ENCODE measurements around the gene WWOX.

The WWOX gene

DNA sequence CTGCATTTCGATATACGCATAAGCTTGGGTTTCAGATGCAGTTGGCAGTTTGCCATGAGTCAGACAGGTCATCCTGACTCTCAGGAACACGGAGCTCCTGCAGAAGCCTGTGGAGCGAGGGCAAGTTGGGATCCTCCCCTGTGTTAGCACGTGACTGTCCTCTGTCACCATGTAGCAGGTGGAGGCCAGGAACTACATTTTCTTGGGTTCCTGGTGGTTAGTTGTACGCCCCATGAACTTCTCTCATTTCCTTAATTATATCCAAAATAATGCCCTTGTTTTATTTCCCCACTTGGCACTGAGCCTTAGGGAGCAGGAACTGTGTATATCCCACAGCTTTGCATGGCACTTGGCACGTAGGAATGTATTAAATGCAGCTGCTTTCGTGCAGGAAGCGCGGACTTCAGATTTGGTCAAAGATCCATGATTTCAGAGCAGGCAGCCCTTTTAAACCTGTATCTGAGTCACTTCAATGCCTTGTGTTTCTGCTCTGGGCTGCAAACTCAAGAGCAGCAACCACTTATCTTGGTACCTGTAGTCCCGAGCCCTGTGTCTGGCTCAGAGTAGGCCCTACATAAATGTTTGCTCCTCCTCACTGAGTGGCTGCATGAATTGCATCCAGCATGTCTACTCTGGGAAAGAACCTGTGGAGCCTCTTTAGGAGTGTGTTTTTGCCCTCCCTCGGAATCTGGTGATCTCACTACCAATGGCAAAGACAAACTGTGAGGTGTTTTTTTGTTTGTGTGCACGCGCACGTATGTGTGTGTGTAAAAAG is 1072.7 kb downstream of the WWOX start:
- no peak for DNase-seq (ENCODE audit: low read depth in 2 of 2)

DNA sequence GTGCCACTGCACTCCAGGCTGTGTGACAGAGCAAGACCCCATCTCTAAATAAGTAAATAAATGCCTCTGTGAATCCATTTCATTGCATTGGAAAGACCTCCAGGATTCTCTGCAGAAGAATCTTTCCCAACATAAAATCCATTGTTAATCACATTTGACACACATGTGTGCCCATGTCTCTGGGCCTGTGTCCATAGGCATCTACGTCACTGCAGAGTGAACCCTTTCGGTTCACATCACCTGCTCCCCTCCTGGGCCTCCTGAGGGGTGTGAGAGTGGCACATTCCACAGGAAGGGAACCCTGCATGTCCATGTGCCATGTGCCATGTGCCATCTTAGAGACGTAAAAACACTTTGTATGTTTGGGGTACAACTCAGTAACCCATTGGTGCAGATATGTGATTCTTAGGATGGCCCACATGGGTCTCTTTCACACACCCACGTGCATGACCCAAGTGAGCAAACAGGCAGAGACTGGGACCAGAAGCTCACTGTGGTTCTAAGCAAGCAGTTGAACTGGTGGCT is 1073.6 kb downstream of the WWOX start:
- no peak for DNase-seq (ENCODE audit: low read depth in 2 of 2)

DNA sequence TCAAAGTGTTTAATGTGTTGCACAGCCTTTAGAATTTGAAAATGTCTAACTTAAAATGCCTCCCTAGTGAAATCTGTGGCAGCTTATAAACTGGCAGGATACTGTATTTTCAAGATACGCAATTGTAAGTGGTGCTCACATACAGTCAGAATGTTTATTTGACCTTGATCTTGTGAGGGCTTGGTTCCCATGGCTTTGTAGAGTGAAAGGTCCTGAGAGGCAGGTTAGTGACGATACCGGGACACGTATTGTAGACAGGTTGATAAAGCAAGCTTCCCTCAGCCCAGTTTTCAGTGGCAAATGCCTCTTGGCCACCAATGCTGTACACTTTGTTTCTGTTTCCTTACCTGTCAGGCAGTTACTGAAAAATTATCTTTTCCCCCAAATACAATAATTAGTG is 1074.5 kb downstream of the WWOX start:
- DNase-seq (ENCODE audit: low read depth in 2 of 2) = no peak

DNA sequence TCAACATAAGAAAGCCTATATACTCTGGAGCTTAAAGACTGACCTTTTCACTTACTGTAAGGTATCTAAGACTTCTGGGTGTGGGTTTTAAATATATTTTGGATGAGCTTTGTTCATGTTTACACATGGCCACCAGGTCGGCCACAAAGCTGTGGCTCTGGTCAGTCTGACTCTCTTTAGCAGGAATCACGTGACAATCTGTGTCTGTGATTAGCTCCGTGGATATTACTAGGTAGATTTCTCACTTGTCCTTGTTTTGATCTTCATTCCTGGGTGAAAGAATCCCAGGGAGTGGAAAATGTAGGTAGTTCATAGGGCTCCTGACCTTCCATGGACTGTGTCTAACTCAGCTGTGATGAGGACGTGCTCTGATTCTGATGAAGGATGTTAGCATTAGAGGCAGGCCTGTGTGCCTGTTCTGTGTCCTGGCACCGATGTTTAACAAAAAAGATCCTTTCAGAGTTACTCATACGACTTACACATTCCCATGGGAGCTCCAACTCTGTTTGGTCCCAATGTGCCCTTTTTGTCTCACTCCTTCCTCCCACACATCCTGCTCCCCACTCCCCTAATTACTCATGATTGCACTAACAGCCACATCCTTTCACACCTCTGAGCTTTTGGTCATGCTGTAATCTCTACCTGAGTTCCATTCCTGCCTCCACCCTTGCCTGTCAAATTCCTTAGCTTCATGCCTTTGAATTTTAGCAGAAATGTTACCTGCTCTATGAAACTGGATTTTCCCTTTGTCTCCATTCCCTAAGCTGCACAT is 1076.0 kb downstream of the WWOX start:
- DNase-seq (ENCODE audit: low read depth in 2 of 2) = no peak

DNA sequence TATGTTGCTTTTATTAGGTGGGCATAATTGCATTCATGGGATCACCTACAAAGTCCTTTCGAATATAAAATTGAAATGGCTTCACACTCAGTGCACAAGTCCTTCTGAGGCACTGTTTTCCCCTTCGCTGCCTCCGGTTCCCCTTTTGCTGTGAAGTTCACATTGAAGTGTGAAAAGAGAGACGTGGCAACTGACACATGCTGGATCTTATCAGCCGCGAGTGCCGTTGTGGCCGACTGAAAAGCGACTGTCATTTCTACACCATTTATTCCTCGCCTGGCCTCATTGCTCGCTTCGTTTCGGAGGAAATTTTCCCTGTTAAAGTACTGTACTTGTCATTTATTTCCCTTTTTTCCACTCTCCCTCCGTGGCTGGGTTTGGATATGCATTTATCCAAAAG is 1077.6 kb downstream of the WWOX start:
- no peak for DNase-seq (ENCODE audit: low read depth in 2 of 2)

DNA sequence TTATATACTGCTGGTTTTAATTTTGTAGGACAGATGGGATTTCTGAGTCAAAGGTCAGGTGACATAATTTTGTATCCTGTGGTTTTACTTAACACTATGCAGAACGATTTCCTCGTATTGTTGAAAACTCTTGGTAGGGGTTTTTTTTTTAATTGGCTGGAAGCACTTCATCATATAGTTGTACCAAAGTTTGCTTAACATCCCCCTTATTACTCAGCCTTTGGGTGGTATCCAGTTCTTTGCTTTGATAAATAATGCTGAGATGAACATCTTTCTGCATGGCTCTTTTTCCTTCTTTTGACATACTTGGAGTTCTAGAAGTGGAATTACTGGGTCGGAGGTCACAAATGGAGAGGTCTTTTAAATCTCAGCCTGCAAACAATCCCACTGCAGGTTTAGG is 1082.0 kb downstream of the WWOX start:
- DNase-seq (ENCODE audit: low read depth in 2 of 2) = no peak

DNA sequence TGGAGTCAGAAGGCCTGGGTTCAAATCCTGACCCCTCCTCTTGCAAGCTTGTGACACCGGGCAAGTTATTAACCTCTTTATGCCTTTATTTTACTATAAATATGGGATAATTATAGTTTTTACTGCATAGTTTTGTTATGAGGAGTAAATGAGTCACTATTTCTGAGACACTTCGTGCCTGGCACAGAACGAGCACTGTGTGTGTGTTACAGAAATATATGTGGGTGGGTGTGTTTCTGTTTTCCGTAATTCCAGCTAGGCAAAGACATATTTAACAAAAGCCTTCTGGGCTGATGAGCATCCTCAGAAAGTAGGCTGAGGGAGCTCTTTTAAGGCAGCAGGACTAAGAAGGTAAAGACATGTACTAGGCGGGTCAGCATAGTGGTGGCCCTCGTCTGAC is 1083.2 kb downstream of the WWOX start:
- DNase-seq (ENCODE audit: low read depth in 2 of 2) = no peak

DNA sequence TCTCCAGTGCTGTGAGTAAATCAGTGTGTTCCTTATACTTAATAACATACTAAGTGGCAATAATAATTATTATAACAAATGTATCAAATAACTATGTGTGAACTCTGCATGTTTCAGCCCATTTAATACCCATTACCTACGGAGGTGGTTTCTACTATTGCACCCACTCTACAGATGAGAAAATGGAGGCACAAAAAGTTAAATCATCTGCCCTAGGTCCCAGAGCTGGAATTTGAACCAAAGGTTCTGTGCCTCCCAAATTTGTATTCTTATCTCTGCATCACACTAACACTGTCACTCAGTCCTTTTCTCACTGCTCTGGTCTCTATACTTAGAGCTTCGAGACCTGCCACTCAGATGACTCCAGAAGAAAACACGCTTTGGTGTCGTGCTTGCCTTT is 1084.1 kb downstream of the WWOX start:
- DNase-seq (ENCODE audit: low read depth in 2 of 2) = no peak

DNA sequence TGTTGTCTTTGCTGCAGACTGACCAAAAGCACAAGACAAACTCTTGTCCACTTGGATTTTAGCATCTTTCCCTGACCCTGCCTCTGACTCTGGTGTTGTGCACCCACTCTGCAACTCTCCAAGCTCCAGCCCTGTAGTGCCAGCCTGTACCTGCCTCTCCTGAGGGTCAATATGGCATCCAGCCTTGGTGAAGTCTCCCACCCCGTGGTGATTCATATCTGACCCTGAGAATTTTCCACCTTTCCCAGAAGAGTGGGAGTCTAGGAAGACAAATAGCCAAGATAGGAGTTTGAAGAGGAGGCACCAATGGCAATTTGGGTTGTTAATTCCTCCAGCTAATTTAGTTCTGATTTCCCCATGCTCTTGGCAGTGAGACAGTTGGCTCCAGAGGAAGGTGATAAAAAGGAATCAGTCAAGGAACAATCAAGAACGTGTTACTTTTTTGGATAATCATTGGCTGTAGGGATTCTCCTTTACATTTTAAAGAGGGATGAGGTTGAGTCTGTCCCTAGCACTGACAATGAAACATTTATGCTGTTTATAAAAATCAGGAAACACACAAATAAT is 1085.1 kb downstream of the WWOX start:
- DNase-seq (ENCODE audit: low read depth in 2 of 2) = no peak

DNA sequence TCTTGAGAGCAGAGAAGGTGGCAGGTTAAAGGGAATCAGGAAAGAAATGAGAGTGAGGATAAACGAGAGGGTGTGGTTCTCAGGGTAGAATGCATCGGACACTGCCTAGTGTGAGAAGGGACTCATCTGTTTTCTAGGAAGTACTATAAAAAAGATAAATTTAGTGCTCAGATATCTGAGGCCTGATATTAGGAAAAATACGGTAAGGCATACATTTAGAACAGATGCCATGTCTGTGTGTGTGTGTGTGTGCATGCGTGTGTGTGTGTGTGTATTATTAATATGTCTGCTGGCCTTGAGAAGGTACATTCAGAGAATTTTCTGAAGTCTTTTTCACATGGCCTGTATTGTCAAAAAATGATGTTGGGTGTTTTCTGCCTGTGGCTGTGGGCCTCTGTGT is 1086.3 kb downstream of the WWOX start:
- DNase-seq (ENCODE audit: low read depth in 2 of 2) = no peak

DNA sequence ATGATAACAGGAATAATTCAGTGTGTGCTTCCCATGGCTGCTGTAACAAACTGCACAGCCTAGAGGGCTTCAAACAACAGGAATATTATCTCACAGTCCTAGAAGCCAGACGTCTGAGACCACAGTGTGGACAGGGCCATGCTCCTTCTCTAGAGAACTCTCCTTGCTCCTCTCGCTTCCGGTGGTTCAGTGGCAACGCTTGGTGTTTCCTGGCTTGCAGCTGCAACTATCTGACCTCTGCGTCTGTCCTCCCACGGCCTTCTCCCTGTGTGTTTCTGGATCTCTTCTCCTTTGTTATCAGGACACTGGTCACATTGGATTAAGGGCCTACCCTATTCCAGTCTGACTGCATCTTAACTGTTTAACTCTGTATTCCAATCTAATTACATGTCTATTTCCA is 1086.7 kb downstream of the WWOX start:
- DNase-seq (ENCODE audit: low read depth in 2 of 2) = no peak

DNA sequence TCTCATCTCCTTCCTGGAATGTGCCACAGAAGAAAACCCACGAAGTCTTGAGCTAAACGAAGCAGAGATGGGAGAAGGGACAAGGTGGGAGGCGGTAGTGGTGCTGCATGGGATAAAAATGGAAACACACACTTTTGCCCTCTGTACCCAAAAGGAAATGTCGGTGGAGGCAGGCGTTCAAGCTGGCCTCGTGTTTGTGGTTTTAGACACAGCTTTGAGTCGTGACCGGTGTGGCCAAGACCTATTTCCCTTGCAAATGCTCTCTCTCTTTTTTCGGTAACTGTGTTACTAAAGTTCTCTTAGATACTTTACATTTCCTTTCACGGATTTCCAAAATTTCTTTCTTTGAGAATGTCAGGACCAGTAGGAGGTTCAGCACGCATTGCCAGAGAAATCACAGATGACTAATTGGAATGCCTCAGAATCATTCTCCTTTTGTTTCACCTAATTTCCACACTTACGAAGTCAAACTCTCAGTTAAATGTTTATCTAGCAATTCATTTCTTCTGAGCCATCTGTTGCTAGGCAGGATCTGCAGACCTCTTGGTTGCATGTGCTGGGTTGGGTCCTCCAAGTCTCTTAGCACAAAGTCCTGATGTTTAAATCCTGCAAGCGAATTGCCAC is 1088.8 kb downstream of the WWOX start:
- no peak for DNase-seq (ENCODE audit: low read depth in 2 of 2)

DNA sequence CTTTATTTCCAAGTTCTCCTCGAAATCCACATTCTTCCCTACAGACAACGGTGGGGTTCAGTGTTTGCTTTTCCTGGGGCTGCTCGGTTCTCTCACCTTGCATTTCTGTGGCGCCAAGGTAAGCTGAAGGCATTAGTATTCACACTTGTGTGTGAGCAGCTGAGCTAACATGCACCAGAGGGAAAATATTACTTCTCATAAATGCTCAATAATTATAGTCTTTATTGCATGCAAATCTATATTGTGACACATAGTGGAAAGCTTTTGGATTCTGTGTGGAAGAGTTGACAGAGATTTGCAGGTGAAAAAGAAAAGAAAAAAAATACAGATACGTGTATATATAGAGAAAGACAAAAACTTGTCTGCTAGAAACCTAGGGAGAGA is 1089.3 kb downstream of the WWOX start:
- DNase-seq (ENCODE audit: low read depth in 2 of 2) = no peak

DNA sequence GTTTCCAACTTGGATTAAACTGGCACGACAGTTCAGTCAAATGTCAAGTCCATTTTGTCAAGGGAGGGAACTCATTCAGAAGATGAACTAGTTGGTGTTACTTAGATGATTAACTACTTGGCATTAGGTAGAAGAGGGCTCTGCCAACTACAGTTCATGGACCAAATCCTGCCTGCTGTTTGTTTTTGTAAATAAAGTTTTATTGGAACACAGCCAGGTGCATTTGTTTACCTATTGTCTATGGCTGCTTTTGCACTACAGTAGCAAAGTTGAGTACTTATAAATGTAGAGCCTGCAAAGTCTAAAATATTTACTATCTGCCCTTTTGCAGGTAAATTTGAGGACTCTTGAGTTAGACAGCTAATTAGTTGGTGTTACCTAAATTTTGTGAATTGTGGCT is 1091.1 kb downstream of the WWOX start:
- DNase-seq (ENCODE audit: low read depth in 2 of 2) = no peak

DNA sequence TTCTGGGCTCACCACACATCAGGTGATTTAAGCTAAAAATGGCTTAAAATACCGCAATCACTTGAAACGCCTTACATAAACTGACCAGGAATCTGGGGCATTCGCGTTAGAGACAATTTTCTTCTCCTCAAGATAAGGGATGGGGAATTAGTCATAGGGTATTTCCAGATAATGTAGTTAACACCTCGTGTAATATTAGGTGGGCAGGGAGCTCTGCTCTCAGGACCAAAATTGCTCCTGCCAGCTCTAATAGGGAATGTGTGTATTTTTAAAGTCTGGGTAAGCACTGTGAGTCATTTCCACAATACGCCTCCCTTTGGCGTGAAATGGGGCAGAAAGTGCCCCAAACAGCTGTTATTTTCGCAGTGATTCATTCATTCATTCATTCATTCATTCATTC is 1092.5 kb downstream of the WWOX start:
- DNase-seq (ENCODE audit: low read depth in 2 of 2) = no peak

DNA sequence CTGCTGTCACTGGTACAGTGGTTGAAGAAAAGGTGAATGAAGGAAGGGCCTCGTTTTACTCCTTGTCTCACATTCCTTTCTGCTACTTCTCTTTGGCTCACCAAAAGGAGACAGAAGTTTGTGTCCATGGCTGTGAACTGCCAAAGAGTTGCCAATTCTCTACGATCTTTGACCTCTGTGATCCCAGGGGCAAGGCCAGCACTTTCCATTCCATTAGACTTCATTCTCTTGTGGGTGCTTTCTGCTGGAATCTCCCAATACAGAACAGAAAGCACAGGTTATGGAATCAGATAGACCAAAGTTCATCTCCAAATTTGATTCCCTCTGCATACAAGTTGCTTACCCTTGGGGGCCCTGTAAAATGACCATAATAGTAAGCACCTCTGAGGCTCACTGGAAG is 1093.5 kb downstream of the WWOX start:
- no peak for DNase-seq (ENCODE audit: low read depth in 2 of 2)

DNA sequence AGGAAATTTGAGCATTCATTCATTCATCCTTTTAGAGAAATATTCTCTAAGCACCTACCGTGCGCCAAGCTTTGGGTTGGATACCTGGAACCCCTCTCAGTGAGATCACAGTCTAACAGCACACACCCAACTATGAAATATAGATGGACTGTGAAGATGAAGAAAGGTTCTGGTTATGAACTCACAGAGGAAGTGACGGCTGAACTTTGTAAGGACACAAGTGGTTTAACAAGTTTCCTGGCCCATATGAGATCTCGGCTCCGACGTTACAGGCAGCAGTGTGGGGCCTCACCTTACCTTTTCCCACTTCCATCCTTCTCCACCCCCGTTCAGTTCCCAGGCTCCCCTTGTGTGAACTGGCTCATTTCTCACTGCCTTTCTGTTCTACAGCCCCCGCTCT is 1094.8 kb downstream of the WWOX start:
- DNase-seq (ENCODE audit: low read depth in 2 of 2) = no peak

DNA sequence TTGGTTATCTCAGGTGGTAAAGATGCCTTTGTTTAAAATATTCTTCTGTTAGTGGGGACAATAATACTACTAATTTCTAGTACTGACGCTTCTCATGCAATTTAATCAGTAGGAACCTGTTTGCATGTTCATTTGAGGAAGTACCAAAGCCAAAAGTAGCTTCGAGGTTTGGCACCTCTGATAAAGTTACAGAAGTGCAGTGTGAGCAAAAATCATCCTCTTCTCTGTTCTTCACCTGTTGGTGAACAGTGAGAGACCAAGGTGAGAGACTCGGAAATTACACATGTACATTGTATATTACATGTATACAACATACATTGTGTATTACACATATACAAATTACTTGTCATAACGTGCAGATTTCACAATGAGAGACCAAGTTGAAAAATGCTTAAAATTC is 1096.5 kb downstream of the WWOX start:
- DNase-seq (ENCODE audit: low read depth in 2 of 2) = no peak

DNA sequence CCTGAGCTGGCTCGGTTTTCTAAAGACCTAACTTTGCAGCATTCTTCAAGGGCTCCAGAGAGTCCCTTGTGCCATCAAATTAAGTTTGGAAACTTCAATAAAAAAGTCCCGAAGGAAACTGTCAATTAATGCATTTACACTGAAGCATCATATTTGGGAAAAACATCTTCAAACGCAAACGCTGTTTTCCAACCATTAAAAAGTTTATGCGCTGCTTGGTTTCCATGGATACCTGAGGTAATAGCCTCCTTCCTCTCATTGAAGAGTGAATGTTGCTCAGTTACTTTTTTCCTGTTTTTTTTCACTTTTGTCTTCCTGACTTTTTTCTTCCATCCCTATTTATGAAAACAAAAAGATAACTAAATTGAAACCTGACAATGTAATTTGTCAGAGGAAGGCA is 1102.0 kb downstream of the WWOX start:
- DNase-seq (ENCODE audit: low read depth in 2 of 2) = no peak

DNA sequence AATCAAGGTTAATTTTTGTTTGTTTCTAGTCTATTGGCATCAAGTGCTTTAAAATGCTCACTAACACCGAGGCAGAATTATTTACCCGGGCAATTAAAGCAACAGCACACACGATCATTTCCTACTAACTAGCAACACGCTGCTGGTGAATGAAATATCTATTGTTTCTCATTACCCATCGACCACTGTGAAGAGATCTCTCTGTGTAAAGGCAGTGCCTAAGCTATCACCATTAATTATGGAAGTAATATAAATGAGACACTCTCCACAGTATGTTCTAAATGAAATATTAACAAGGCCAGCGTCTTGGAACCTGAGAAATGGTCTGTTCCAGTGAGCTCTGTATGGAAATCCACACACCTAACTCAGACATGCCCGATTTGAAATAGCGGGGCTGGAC is 1103.5 kb downstream of the WWOX start:
- no peak for DNase-seq (ENCODE audit: low read depth in 2 of 2)

DNA sequence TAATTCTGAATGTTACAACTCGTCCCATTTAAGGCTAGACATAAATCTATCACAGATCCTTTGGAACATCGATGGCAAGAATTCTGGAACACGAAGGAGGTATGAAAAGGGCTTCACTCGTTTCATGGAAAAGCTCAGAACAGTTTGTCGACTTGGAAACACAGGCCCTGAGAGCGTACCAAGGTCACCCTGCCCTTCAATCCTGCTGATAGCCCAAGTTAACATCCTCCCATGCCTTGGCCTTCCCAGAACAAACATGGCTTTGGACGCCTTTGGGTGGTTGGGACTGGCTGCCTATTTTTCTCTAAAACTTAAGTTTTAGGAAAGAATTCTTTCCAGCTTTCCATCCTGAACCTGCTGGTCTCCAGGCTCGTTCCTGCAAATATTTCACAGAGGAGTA is 1105.0 kb downstream of the WWOX start:
- DNase-seq (ENCODE audit: low read depth in 2 of 2) = no peak

DNA sequence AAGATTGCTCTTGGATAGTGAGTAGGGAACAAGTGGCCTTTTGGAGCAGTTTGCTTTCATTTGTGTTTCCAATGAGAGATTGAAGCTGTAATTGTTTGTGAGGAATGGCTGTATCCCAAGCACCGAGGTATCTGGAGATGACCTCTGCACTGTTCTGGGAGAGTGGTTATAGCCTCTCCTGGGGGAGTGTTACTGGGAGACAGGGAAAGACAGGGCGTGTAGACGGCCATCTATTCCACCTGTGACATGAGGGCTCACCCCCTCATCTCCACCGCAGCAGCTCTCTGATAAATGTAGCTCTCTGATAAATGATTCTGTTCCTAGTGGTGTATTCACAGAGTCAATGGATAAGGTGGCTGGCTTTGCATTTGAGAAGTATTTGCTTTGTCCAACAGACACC is 1107.4 kb downstream of the WWOX start:
- no peak for DNase-seq (ENCODE audit: low read depth in 2 of 2)

DNA sequence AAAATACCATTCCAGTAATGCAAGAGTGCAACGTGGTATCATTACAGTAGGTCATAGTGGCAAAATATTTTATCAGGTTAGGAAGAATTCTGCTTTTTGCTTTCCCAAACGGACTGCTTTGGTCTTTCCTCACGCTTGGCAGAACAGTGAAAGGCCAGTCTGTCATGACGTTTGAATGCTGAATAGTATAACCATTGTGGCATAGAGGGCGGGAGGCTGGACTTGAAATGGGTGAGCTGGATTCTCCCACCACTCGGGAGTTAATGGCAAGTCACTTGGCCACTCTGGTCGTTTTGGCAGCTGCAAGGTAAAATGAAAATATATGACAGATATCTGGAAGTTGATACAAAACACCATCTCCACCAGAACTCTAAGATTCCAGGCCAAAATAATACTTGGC is 1109.9 kb downstream of the WWOX start:
- DNase-seq (ENCODE audit: low read depth in 2 of 2) = no peak
